GM23338 (cell line): ENCODE measurements around the gene RPA1.

Experiments
- CREB1 ChIP-seq: fragments of 250-450 bp; sonication (Bioruptor Pico); IDR thresholded peaks from 2 replicates; pipeline ENCODE4 v1.5.0; 2020; ENCODE audit warnings: low read depth, mild to moderate bottlenecking, moderate library complexity
- EZH2 ChIP-seq: fragments of 200-600 bp; sonication (generic); IDR thresholded peaks from one replicate; pipeline ENCODE4 v1.8.0; 2017; ENCODE audit warnings: antibody characterized with exemption, mild to moderate bottlenecking, low read depth; ENCODE audit not compliant: unreplicated experiment
- EZH2phosphoT487 ChIP-seq: fragments of 200-600 bp; sonication (generic); IDR thresholded peaks from one replicate; pipeline ENCODE4 v1.8.1; 2018; ENCODE audit warnings: antibody characterized with exemption; ENCODE audit not compliant: unreplicated experiment
- POLR2AphosphoS5 ChIP-seq: IDR thresholded peaks from 2 replicates; pipeline ENCODE4 v1.6.1; 2016; ENCODE audit warnings: antibody characterized with exemption, low read depth
- ZNF114 ChIP-seq: fragments of 250-450 bp; sonication (Bioruptor Pico); IDR thresholded peaks from 2 replicates; pipeline ENCODE4 v1.5.0; 2020; ENCODE audit warnings: mild to moderate bottlenecking, moderate library complexity
- ZNF331 ChIP-seq: fragments of 250-450 bp; sonication (Bioruptor Pico); IDR thresholded peaks from 2 replicates; pipeline ENCODE4 v1.5.0; 2020; ENCODE audit warnings: low read depth, mild to moderate bottlenecking, moderate library complexity
- TF ChIP-seq, protein P1 (sequence below), 2 experiments: fragments of 200-600 bp in 1 of 2; sonication (generic) in 1 of 2; conservative IDR thresholded peaks; 2 replicates each; pipeline versions ENCODE4 v1.5.1 to v1.6.1; 2016 to 2017; ENCODE audit warnings: antibody characterized with exemption in 2 of 2, low read depth in 2 of 2, mild to moderate bottlenecking in 2 of 2, moderate library complexity in 1 of 2
- TF ChIP-seq, protein P2 (sequence below): fragments of 250-450 bp; sonication (Bioruptor Pico); IDR thresholded peaks from 2 replicates; pipeline ENCODE4 v1.5.0; 2020; ENCODE audit warnings: mild to moderate bottlenecking, moderate library complexity
- TF ChIP-seq, protein P3 (sequence below): IDR thresholded peaks from one replicate; pipeline ENCODE4 v1.6.1; 2018; ENCODE audit warnings: antibody characterized with exemption; ENCODE audit not compliant: unreplicated experiment
- TF ChIP-seq, protein P4 (sequence below): IDR thresholded peaks from 2 replicates; pipeline ENCODE4 v1.6.1; 2016; ENCODE audit warnings: antibody characterized with exemption

DNA sequence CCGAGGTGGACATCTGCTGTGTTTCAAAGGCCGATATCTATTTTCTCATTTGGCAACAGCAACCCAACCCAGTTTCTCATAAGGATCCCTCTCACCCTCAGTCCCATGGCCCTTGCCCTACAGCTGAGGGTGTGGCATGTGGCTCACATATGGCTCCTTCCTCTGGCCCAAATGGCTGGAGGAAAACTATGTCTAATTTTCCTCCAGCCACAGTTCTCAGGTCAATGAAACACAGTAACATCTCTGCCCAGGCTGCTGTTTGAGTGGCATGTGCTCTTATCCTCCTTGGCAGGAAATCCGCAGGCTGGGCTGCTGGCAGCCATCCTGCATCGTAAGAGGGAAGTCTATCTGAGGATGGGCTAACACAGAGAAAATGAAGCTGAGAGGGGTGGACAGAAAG is 43.9 kb upstream of the RPA1 start:
- TF ChIP-seq POLR2AphosphoS5 (no peak), EZH2phosphoT487 (no peak), EZH2 (no peak), ZNF114 (no peak), CREB1 (CRISPR knock-in tag) (no peak), ZNF331 (no peak)
- TF ChIP-seq, protein P1, sequence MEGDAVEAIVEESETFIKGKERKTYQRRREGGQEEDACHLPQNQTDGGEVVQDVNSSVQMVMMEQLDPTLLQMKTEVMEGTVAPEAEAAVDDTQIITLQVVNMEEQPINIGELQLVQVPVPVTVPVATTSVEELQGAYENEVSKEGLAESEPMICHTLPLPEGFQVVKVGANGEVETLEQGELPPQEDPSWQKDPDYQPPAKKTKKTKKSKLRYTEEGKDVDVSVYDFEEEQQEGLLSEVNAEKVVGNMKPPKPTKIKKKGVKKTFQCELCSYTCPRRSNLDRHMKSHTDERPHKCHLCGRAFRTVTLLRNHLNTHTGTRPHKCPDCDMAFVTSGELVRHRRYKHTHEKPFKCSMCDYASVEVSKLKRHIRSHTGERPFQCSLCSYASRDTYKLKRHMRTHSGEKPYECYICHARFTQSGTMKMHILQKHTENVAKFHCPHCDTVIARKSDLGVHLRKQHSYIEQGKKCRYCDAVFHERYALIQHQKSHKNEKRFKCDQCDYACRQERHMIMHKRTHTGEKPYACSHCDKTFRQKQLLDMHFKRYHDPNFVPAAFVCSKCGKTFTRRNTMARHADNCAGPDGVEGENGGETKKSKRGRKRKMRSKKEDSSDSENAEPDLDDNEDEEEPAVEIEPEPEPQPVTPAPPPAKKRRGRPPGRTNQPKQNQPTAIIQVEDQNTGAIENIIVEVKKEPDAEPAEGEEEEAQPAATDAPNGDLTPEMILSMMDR (conservative IDR thresholded peaks at IDR 0.05; ENCODE audit: low read depth in 2 of 2): no peak
- TF ChIP-seq, protein P2, sequence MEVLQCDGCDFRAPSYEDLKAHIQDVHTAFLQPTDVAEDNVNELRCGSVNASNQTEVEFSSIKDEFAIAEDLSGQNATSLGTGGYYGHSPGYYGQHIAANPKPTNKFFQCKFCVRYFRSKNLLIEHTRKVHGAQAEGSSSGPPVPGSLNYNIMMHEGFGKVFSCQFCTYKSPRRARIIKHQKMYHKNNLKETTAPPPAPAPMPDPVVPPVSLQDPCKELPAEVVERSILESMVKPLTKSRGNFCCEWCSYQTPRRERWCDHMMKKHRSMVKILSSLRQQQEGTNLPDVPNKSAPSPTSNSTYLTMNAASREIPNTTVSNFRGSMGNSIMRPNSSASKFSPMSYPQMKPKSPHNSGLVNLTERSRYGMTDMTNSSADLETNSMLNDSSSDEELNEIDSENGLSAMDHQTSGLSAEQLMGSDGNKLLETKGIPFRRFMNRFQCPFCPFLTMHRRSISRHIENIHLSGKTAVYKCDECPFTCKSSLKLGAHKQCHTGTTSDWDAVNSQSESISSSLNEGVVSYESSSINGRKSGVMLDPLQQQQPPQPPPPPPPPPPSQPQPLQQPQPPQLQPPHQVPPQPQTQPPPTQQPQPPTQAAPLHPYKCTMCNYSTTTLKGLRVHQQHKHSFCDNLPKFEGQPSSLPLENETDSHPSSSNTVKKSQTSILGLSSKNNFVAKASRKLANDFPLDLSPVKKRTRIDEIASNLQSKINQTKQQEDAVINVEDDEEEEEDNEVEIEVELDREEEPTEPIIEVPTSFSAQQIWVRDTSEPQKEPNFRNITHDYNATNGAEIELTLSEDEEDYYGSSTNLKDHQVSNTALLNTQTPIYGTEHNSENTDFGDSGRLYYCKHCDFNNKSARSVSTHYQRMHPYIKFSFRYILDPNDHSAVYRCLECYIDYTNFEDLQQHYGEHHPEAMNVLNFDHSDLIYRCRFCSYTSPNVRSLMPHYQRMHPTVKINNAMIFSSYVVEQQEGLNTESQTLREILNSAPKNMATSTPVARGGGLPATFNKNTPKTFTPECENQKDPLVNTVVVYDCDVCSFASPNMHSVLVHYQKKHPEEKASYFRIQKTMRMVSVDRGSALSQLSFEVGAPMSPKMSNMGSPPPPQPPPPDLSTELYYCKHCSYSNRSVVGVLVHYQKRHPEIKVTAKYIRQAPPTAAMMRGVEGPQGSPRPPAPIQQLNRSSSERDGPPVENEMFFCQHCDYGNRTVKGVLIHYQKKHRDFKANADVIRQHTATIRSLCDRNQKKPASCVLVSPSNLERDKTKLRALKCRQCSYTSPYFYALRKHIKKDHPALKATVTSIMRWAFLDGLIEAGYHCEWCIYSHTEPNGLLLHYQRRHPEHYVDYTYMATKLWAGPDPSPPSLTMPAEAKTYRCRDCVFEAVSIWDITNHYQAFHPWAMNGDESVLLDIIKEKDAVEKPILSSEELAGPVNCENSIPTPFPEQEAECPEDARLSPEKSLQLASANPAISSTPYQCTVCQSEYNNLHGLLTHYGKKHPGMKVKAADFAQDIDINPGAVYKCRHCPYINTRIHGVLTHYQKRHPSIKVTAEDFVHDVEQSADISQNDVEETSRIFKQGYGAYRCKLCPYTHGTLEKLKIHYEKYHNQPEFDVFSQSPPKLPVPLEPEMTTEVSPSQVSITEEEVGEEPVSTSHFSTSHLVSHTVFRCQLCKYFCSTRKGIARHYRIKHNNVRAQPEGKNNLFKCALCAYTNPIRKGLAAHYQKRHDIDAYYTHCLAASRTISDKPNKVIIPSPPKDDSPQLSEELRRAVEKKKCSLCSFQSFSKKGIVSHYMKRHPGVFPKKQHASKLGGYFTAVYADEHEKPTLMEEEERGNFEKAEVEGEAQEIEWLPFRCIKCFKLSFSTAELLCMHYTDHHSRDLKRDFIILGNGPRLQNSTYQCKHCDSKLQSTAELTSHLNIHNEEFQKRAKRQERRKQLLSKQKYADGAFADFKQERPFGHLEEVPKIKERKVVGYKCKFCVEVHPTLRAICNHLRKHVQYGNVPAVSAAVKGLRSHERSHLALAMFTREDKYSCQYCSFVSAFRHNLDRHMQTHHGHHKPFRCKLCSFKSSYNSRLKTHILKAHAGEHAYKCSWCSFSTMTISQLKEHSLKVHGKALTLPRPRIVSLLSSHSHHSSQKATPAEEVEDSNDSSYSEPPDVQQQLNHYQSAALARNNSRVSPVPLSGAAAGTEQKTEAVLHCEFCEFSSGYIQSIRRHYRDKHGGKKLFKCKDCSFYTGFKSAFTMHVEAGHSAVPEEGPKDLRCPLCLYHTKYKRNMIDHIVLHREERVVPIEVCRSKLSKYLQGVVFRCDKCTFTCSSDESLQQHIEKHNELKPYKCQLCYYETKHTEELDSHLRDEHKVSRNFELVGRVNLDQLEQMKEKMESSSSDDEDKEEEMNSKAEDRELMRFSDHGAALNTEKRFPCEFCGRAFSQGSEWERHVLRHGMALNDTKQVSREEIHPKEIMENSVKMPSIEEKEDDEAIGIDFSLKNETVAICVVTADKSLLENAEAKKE (CRISPR knock-in tag): no peak
- TF ChIP-seq, protein P3, sequence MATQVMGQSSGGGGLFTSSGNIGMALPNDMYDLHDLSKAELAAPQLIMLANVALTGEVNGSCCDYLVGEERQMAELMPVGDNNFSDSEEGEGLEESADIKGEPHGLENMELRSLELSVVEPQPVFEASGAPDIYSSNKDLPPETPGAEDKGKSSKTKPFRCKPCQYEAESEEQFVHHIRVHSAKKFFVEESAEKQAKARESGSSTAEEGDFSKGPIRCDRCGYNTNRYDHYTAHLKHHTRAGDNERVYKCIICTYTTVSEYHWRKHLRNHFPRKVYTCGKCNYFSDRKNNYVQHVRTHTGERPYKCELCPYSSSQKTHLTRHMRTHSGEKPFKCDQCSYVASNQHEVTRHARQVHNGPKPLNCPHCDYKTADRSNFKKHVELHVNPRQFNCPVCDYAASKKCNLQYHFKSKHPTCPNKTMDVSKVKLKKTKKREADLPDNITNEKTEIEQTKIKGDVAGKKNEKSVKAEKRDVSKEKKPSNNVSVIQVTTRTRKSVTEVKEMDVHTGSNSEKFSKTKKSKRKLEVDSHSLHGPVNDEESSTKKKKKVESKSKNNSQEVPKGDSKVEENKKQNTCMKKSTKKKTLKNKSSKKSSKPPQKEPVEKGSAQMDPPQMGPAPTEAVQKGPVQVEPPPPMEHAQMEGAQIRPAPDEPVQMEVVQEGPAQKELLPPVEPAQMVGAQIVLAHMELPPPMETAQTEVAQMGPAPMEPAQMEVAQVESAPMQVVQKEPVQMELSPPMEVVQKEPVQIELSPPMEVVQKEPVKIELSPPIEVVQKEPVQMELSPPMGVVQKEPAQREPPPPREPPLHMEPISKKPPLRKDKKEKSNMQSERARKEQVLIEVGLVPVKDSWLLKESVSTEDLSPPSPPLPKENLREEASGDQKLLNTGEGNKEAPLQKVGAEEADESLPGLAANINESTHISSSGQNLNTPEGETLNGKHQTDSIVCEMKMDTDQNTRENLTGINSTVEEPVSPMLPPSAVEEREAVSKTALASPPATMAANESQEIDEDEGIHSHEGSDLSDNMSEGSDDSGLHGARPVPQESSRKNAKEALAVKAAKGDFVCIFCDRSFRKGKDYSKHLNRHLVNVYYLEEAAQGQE: no peak
- TF ChIP-seq, protein P4, sequence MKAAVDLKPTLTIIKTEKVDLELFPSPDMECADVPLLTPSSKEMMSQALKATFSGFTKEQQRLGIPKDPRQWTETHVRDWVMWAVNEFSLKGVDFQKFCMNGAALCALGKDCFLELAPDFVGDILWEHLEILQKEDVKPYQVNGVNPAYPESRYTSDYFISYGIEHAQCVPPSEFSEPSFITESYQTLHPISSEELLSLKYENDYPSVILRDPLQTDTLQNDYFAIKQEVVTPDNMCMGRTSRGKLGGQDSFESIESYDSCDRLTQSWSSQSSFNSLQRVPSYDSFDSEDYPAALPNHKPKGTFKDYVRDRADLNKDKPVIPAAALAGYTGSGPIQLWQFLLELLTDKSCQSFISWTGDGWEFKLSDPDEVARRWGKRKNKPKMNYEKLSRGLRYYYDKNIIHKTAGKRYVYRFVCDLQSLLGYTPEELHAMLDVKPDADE: no peak
